CD4-positive, alpha-beta memory T cell (primary cell): ENCODE results near the gene CFAP97D2. TPM values are rescaled to one million over a fixed set of nuclear protein-coding genes. Genes with fewer than 3 reads are reported as not detected.
A peak's percentile ranks its signal among the peaks of the same experiment; 100 is the strongest.

Experiments
- CTCF ChIA-PET: fragments of 350-600 bp; sonication (Branson Sonifier 250); formaldehyde crosslinking; loops from one replicate; lab custom pipeline; 2021; ENCODE audit warnings: inconsistent platforms; ENCODE audit not compliant: partially characterized antibody; lab: Charles Lee
- POLR2A ChIA-PET: fragments of 350-600 bp; sonication (Branson Sonifier 250); formaldehyde crosslinking; loops from one replicate; lab custom pipeline; 2021; ENCODE audit not compliant: partially characterized antibody; lab: Charles Lee
- DNase-seq, 5 donors: peaks; one replicate each; pipeline versions ENCODE4 v3.0.0 to v3.0.0-alpha.2; 2020 to 2022; ENCODE audit warnings: mixed read lengths in 1 of 5
- H3K27ac ChIP-seq: one replicate; pipeline ENCODE4 v1.7.0; 2013; ENCODE audit warnings: low read depth, low read length
- H3K27me3 ChIP-seq: 2 replicates; pipeline ENCODE4 v1.7.0; 2013; ENCODE audit warnings: mild to moderate bottlenecking, low read length, moderate library complexity; ENCODE audit not compliant: insufficient read depth
- H3K36me3 ChIP-seq: 2 replicates; pipeline ENCODE4 v1.7.0; 2013; ENCODE audit warnings: mild to moderate bottlenecking, low read length, moderate library complexity; ENCODE audit not compliant: insufficient read depth
- H3K4me1 ChIP-seq: 2 replicates; pipeline ENCODE4 v1.7.0; 2013; ENCODE audit warnings: mild to moderate bottlenecking, low read length, moderate library complexity; ENCODE audit not compliant: insufficient read depth
- H3K4me3 ChIP-seq, 2 donors: one replicate each; pipeline ENCODE4 v1.7.0; 2013; ENCODE audit warnings: low read length in 2 of 2, mild to moderate bottlenecking in 1 of 2
- H3K9me3 ChIP-seq, 2 donors: one replicate each; pipeline ENCODE4 v1.7.0; 2013; ENCODE audit warnings: low read length in 2 of 2, control low read depth in 1 of 2; ENCODE audit not compliant: control insufficient read depth in 1 of 2
- H3K27ac Mint-ChIP-seq, 7 donors: one replicate each; pipeline ENCODE4 v1.8.0; 2020 to 2021; ENCODE audit warnings: mixed read lengths in 7 of 7, mild to moderate bottlenecking in 6 of 7, inconsistent platforms in 3 of 7, moderate library complexity in 3 of 7
- H3K27me3 Mint-ChIP-seq, 2 donors: one replicate each; pipeline ENCODE4 v1.8.0; 2020 to 2021; ENCODE audit warnings: mixed read lengths in 2 of 2
- H3K36me3 Mint-ChIP-seq, 2 donors: one replicate each; pipeline ENCODE4 v1.8.0; 2020 to 2021; ENCODE audit warnings: mixed read lengths in 2 of 2, inconsistent platforms in 1 of 2, mild to moderate bottlenecking in 1 of 2
- H3K4me1 Mint-ChIP-seq, 4 donors: one replicate each; pipeline ENCODE4 v1.8.0; 2020 to 2021; ENCODE audit warnings: mixed read lengths in 4 of 4, mild to moderate bottlenecking in 1 of 4
- H3K4me3 Mint-ChIP-seq, 8 donors: one replicate each; pipeline ENCODE4 v1.8.0; 2020 to 2021; ENCODE audit warnings: mixed read lengths in 8 of 8, mild to moderate bottlenecking in 7 of 8, moderate library complexity in 6 of 8, inconsistent platforms in 3 of 8
- H3K9me3 Mint-ChIP-seq, 8 donors: one replicate each; pipeline ENCODE4 v1.8.0; 2020 to 2021; ENCODE audit warnings: mixed read lengths in 8 of 8, mild to moderate bottlenecking in 5 of 8, inconsistent platforms in 3 of 8, moderate library complexity in 1 of 8
- intact Hi-C: fragments of 100-400 bp; cut with micrococcal nuclease; formaldehyde crosslinking; loops from one replicate; pipeline ENCODE4 v1.15.1; 2023
- polyA plus RNA-seq, 2 donors: library from polyadenylated mRNA; unstranded; fragments of 300-500 nt; fragmentation: Illumina TruSeq; gene quantifications; one replicate each; pipeline ENCODE4 v1.2.3, GENCODE V29; 2021
- total RNA-seq, 2 experiments: library from RNA; stranded (reverse); gene quantifications; one replicate each; pipeline ENCODE4 v1.2.3, GENCODE V29; 2021

Gene CFAP97D2
- total and polyA plus RNA-seq, 4 experiments from 2014 or later: not detected

GRCh38 chr13:114222461-114222968 is 43.5 kb downstream of the CFAP97D2 start:
- intact Hi-C loops: no loop called here
- Mint-ChIP-seq H3K4me1 (peaks cover 39 to 83% (median 62%) of the 10 kb centered on the region in 4 donors), H3K36me3 (no peaks in the 10 kb centered on the region), H3K27ac (peak overlapping the region in 3 of 7 donors; percentile 19 to 78 (median 38)), H3K9me3 (no peaks in the 10 kb centered on the region), H3K4me3 (peak overlapping the region in 1 of 8 donors; percentile 20), H3K27me3 (no peaks in the 10 kb centered on the region)
- Histone ChIP-seq H3K27me3 (no peaks in the 10 kb centered on the region), H3K27ac (no peak overlapping the region), H3K36me3 (no peaks in the 10 kb centered on the region), H3K9me3 (no peaks in the 10 kb centered on the region), H3K4me3 (no peak overlapping the region), H3K4me1 (peaks cover 53% of the 10 kb centered on the region)
- CTCF ChIA-PET: interaction anchor here (0.7 to 2.1 kb wide), 8 partner anchors 15 to 111 kb away, joined by 3 to 7 read pairs (median 4); no protein-coding TSS in a partner anchor
- POLR2A ChIA-PET: interaction anchor here (1.1 to 2.9 kb wide), 5 partner anchors 9 to 112 kb away, joined by 3 to 14 read pairs (median 5); no protein-coding TSS in a partner anchor
- no peak for DNase-seq

- no peak overlapping the region for H3K27ac ChIP-seq
- Mint-ChIP-seq H3K4me1 (peaks cover 35 to 66% (median 54%) of the 10 kb centered on the region in 4 donors), H3K27ac (peak overlapping the region in 5 of 7 donors; percentile 7 to 97 (median 88)), H3K4me3 (peak overlapping the region in 1 of 8 donors; percentile 17), H3K36me3 (no peaks in the 10 kb centered on the region), H3K27me3 (no peaks in the 10 kb centered on the region), H3K9me3 (no peaks in the 10 kb centered on the region)
- H3K36me3 ChIP-seq: no peaks in the 10 kb centered on the region
- no peaks in the 10 kb centered on the region for H3K9me3 ChIP-seq
- intact Hi-C loops: no loop called here
- CTCF ChIA-PET: interaction anchor here (1.4 to 2.1 kb wide), 3 partner anchors 81 to 113 kb away, joined by 4 to 7 read pairs (median 7); no protein-coding TSS in a partner anchor
- peaks cover 50% of the 10 kb centered on the region for H3K4me1 ChIP-seq
- H3K27me3 ChIP-seq: no peaks in the 10 kb centered on the region
- DNase-seq: no peak
- POLR2A ChIA-PET: interaction anchor here (0.7 to 2.9 kb wide), 5 partner anchors 76 to 114 kb away, joined by 3 to 14 read pairs (median 5); no protein-coding TSS in a partner anchor
- H3K4me3 ChIP-seq: no peak overlapping the region
Observed at GRCh38 chr13:114224201-114224600, 45.1 kb downstream of the CFAP97D2 start.

- no peaks in the 10 kb centered on the region for H3K9me3 ChIP-seq
- H3K27me3 Mint-ChIP-seq: peaks cover under 1% of the 10 kb centered on the region in 2 donors
- no peak overlapping the region for H3K27ac ChIP-seq
- peaks cover 31 to 55% (median 43%) of the 10 kb centered on the region in 4 donors for H3K4me1 Mint-ChIP-seq
- no peaks in the 10 kb centered on the region for H3K27me3 ChIP-seq
- ChIA-PET CTCF (interaction anchor here (0.7 to 1.8 kb wide), 18 partner anchors 11 to 411 kb away, joined by 3 to 22 read pairs (median 4); no protein-coding TSS in a partner anchor), POLR2A (interaction anchor here (0.9 to 2.7 kb wide), 9 partner anchors 63 to 115 kb away, joined by 3 to 15 read pairs (median 5); no protein-coding TSS in a partner anchor)
- H3K4me1 ChIP-seq: peaks cover 42% of the 10 kb centered on the region
- H3K36me3 ChIP-seq: no peaks in the 10 kb centered on the region
- H3K9me3 Mint-ChIP-seq: no peaks in the 10 kb centered on the region
- H3K4me3 Mint-ChIP-seq: peak overlapping the region in 2 of 8 donors; percentile 51 to 74
- intact Hi-C loops: loop anchor here (1.0 to 2.0 kb wide), 6 partner anchors 77 to 274 kb away; no protein-coding TSS in a partner anchor
- peak overlapping the region; percentile 46 to 89 (median 78) for H3K27ac Mint-ChIP-seq
- no peak overlapping the region for H3K4me3 ChIP-seq
- DNase-seq: no peak
- no peaks in the 10 kb centered on the region for H3K36me3 Mint-ChIP-seq
Observed at GRCh38 chr13:114225610-114226009, 46.6 kb downstream of the CFAP97D2 start.

- H3K4me1 Mint-ChIP-seq: peaks cover 31 to 53% (median 40%) of the 10 kb centered on the region in 4 donors
- H3K9me3 ChIP-seq: no peaks in the 10 kb centered on the region
- DNase-seq: peak in 2 of 5 donors; percentile 18 to 19
- no peaks in the 10 kb centered on the region for H3K9me3 Mint-ChIP-seq
- peak overlapping the region in 5 of 8 donors; percentile 9 to 74 (median 51) for H3K4me3 Mint-ChIP-seq
- no peak overlapping the region for H3K27ac ChIP-seq
- ChIA-PET CTCF (interaction anchor here (0.7 to 1.8 kb wide), 18 partner anchors 10 to 411 kb away, joined by 3 to 22 read pairs (median 4); no protein-coding TSS in a partner anchor), POLR2A (interaction anchor here (0.9 to 2.7 kb wide), 9 partner anchors 64 to 115 kb away, joined by 3 to 15 read pairs (median 5); no protein-coding TSS in a partner anchor)
- no peaks in the 10 kb centered on the region for H3K36me3 ChIP-seq
- no peaks in the 10 kb centered on the region for H3K27me3 ChIP-seq
- H3K36me3 Mint-ChIP-seq: no peaks in the 10 kb centered on the region
- peak overlapping the region; percentile 69 to 89 (median 78) for H3K27ac Mint-ChIP-seq
- intact Hi-C loops: loop anchor here (1.0 to 2.0 kb wide), 6 partner anchors 78 to 275 kb away; no protein-coding TSS in a partner anchor
- H3K4me1 ChIP-seq: peaks cover 41% of the 10 kb centered on the region
- no peak overlapping the region for H3K4me3 ChIP-seq
- H3K27me3 Mint-ChIP-seq: peaks cover 3% of the 10 kb centered on the region in 2 donors
Observed at GRCh38 chr13:114226088-114226487, 47.0 kb downstream of the CFAP97D2 start.

GRCh38 chr13:114226699-114227323 is 47.8 kb downstream of the CFAP97D2 start:
- ChIA-PET POLR2A (interaction anchor here (0.9 to 2.7 kb wide), 9 partner anchors 65 to 116 kb away, joined by 3 to 15 read pairs (median 5); no protein-coding TSS in a partner anchor), CTCF (interaction anchor here (0.8 to 1.8 kb wide), 16 partner anchors 13 to 273 kb away, joined by 3 to 22 read pairs (median 4); no protein-coding TSS in a partner anchor)
- H3K27me3 ChIP-seq: no peaks in the 10 kb centered on the region
- H3K4me1 Mint-ChIP-seq: peaks cover 26 to 45% (median 36%) of the 10 kb centered on the region in 4 donors
- H3K36me3 ChIP-seq: no peaks in the 10 kb centered on the region
- no peaks in the 10 kb centered on the region for H3K9me3 ChIP-seq
- no peaks in the 10 kb centered on the region for H3K9me3 Mint-ChIP-seq
- intact Hi-C loops: loop anchor here (1.0 to 2.0 kb wide), 6 partner anchors 79 to 276 kb away; no protein-coding TSS in a partner anchor
- peak; percentile 75 to 80 (median 78) for DNase-seq
- no peak overlapping the region for H3K27ac ChIP-seq
- H3K27ac Mint-ChIP-seq: peak overlapping the region; percentile 69 to 89 (median 78)
- peaks cover 3% of the 10 kb centered on the region in 2 donors for H3K27me3 Mint-ChIP-seq
- H3K4me3 Mint-ChIP-seq: peak overlapping the region; percentile 7 to 74 (median 48)
- H3K36me3 Mint-ChIP-seq: no peaks in the 10 kb centered on the region
- H3K4me3 ChIP-seq: no peak overlapping the region
- peaks cover 34% of the 10 kb centered on the region for H3K4me1 ChIP-seq

GRCh38 chr13:114227528-114227927 is 48.5 kb downstream of the CFAP97D2 start:
- Histone ChIP-seq H3K4me3 (no peak overlapping the region), H3K36me3 (no peaks in the 10 kb centered on the region), H3K27ac (no peak overlapping the region), H3K27me3 (no peaks in the 10 kb centered on the region), H3K4me1 (peaks cover 31% of the 10 kb centered on the region), H3K9me3 (no peaks in the 10 kb centered on the region)
- intact Hi-C loops: loop anchor here (2.0 kb wide), 1 partner anchor 85 kb away; no protein-coding TSS in a partner anchor
- no peak for DNase-seq
- POLR2A ChIA-PET: interaction anchor here (1.2 to 2.7 kb wide), 3 partner anchors 85 to 162 kb away, joined by 4 to 12 read pairs (median 5); no protein-coding TSS in a partner anchor
- H3K4me1 Mint-ChIP-seq: peaks cover 24 to 38% (median 30%) of the 10 kb centered on the region in 4 donors
- CTCF ChIA-PET: interaction anchor here (0.6 to 1.8 kb wide), 6 partner anchors 9 to 407 kb away, joined by 4 to 8 read pairs (median 6); no protein-coding TSS in a partner anchor
- peaks cover 3% of the 10 kb centered on the region in 2 donors for H3K27me3 Mint-ChIP-seq
- no peaks in the 10 kb centered on the region for H3K9me3 Mint-ChIP-seq
- H3K27ac Mint-ChIP-seq: peak overlapping the region in 4 of 7 donors; percentile 0 to 64 (median 20)
- H3K36me3 Mint-ChIP-seq: no peaks in the 10 kb centered on the region
- H3K4me3 Mint-ChIP-seq: peak overlapping the region in 2 of 8 donors; percentile 27 to 69
